Transverse colon (tissue), 4 donors: ENCODE data around the gene PLCL2.

ENCODE experiments used
- EP300 ChIP-seq: sonication (generic); formaldehyde crosslinking; IDR thresholded peaks from one replicate; pipeline ENCODE4 v1.6.1; 2017; ENCODE audit warnings: antibody characterized with exemption, low read depth
- POLR2A ChIP-seq: fragments of 450-650 bp; IDR thresholded peaks from one replicate; pipeline ENCODE4 v1.6.1; 2016; ENCODE audit warnings: antibody characterized with exemption, mild to moderate bottlenecking, moderate library complexity
- POLR2AphosphoS5 ChIP-seq, 3 donors: sonication (generic); formaldehyde crosslinking; IDR thresholded peaks; one replicate each; pipeline ENCODE4 v1.6.1; 2016; ENCODE audit warnings: antibody characterized with exemption in 3 of 3
- TF ChIP-seq, protein P1 (sequence below), 5 experiments: fragments of 200-600 bp in 3 of 5; fragments of 450-650 bp in 2 of 5; sonication (generic) in 3 of 5; IDR thresholded peaks; 1 replicate in 2 of 5; 2 replicates in 3 of 5; pipeline ENCODE4 v1.5.1; 2016 to 2017; ENCODE audit warnings: antibody characterized with exemption in 5 of 5, inconsistent platforms in 3 of 5, mild to moderate bottlenecking in 2 of 5, moderate library complexity in 1 of 5

DNA sequence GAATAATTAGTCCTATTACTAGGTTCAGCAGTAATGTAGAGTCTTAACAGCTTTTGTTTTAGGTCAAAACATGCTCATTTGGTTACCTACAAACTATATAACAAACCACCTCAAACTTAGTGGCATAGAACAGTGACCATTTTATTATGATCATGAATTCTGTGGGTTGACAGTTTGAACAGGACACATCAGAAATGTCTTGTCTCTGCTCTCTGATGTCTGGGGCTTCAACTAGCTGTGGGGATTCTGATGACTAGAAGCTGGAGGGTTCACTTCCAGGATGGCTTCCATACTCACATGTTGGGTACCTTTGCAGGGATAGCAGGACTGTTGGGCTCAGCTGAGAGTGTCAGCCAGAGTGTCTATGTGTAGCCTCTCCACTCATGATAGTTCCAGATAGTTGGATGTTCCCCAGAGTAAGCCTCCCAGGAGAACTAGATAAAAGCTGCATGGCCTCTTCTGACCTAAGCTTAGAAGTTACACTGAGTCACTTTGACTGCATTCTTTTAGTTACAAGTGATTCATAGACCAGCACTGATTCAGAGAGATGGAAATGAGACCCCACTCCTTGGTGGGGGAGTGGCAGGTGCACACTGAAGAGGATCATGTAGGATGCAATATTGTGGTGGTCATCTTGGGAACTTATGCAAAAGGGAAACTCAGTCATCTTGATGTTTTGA lies 32.6 kb downstream of the PLCL2 start:
- TF ChIP-seq POLR2A (no peak), POLR2AphosphoS5 (IDR thresholded peaks at IDR 0.05) (no peak), EP300 (no peak)
- TF ChIP-seq, protein P1, sequence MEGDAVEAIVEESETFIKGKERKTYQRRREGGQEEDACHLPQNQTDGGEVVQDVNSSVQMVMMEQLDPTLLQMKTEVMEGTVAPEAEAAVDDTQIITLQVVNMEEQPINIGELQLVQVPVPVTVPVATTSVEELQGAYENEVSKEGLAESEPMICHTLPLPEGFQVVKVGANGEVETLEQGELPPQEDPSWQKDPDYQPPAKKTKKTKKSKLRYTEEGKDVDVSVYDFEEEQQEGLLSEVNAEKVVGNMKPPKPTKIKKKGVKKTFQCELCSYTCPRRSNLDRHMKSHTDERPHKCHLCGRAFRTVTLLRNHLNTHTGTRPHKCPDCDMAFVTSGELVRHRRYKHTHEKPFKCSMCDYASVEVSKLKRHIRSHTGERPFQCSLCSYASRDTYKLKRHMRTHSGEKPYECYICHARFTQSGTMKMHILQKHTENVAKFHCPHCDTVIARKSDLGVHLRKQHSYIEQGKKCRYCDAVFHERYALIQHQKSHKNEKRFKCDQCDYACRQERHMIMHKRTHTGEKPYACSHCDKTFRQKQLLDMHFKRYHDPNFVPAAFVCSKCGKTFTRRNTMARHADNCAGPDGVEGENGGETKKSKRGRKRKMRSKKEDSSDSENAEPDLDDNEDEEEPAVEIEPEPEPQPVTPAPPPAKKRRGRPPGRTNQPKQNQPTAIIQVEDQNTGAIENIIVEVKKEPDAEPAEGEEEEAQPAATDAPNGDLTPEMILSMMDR (IDR thresholded peaks at IDR 0.05) = no peak
